CD4-positive, alpha-beta memory T cell (primary cell): ENCODE measurements around the gene NUBPL. TPM values are rescaled to one million over a fixed set of nuclear protein-coding genes. Genes with fewer than 3 reads are reported as not detected.
"Not testable (repeated sequence)": the region's sequence is repeated elsewhere in the genome, so short reads cannot be mapped to it uniquely, and the experiment has no call there.

ENCODE experiments used
- CTCF ChIA-PET: fragments of 350-600 bp; sonication (Branson Sonifier 250); formaldehyde crosslinking; loops from one replicate; lab custom pipeline; 2021; ENCODE audit warnings: inconsistent platforms; ENCODE audit not compliant: partially characterized antibody; lab: Charles Lee
- POLR2A ChIA-PET: fragments of 350-600 bp; sonication (Branson Sonifier 250); formaldehyde crosslinking; loops from one replicate; lab custom pipeline; 2021; ENCODE audit not compliant: partially characterized antibody; lab: Charles Lee
- DNase-seq, 5 donors: peaks; one replicate each; pipeline versions ENCODE4 v3.0.0 to v3.0.0-alpha.2; 2020 to 2022; ENCODE audit warnings: mixed read lengths in 1 of 5
- H3K27ac ChIP-seq: one replicate; pipeline ENCODE4 v1.7.0; 2013; ENCODE audit warnings: low read depth, low read length
- H3K27me3 ChIP-seq: 2 replicates; pipeline ENCODE4 v1.7.0; 2013; ENCODE audit warnings: mild to moderate bottlenecking, low read length, moderate library complexity; ENCODE audit not compliant: insufficient read depth
- H3K36me3 ChIP-seq: 2 replicates; pipeline ENCODE4 v1.7.0; 2013; ENCODE audit warnings: mild to moderate bottlenecking, low read length, moderate library complexity; ENCODE audit not compliant: insufficient read depth
- H3K4me1 ChIP-seq: 2 replicates; pipeline ENCODE4 v1.7.0; 2013; ENCODE audit warnings: mild to moderate bottlenecking, low read length, moderate library complexity; ENCODE audit not compliant: insufficient read depth
- H3K4me3 ChIP-seq, 2 donors: one replicate each; pipeline ENCODE4 v1.7.0; 2013; ENCODE audit warnings: low read length in 2 of 2, mild to moderate bottlenecking in 1 of 2
- H3K9me3 ChIP-seq, 2 donors: one replicate each; pipeline ENCODE4 v1.7.0; 2013; ENCODE audit warnings: low read length in 2 of 2, control low read depth in 1 of 2; ENCODE audit not compliant: control insufficient read depth in 1 of 2
- H3K27ac Mint-ChIP-seq, 7 donors: one replicate each; pipeline ENCODE4 v1.8.0; 2020 to 2021; ENCODE audit warnings: mixed read lengths in 7 of 7, mild to moderate bottlenecking in 6 of 7, inconsistent platforms in 3 of 7, moderate library complexity in 3 of 7
- H3K27me3 Mint-ChIP-seq, 2 donors: one replicate each; pipeline ENCODE4 v1.8.0; 2020 to 2021; ENCODE audit warnings: mixed read lengths in 2 of 2
- H3K36me3 Mint-ChIP-seq, 2 donors: one replicate each; pipeline ENCODE4 v1.8.0; 2020 to 2021; ENCODE audit warnings: mixed read lengths in 2 of 2, inconsistent platforms in 1 of 2, mild to moderate bottlenecking in 1 of 2
- H3K4me1 Mint-ChIP-seq, 4 donors: one replicate each; pipeline ENCODE4 v1.8.0; 2020 to 2021; ENCODE audit warnings: mixed read lengths in 4 of 4, mild to moderate bottlenecking in 1 of 4
- H3K4me3 Mint-ChIP-seq, 8 donors: one replicate each; pipeline ENCODE4 v1.8.0; 2020 to 2021; ENCODE audit warnings: mixed read lengths in 8 of 8, mild to moderate bottlenecking in 7 of 8, moderate library complexity in 6 of 8, inconsistent platforms in 3 of 8
- H3K9me3 Mint-ChIP-seq, 8 donors: one replicate each; pipeline ENCODE4 v1.8.0; 2020 to 2021; ENCODE audit warnings: mixed read lengths in 8 of 8, mild to moderate bottlenecking in 5 of 8, inconsistent platforms in 3 of 8, moderate library complexity in 1 of 8
- intact Hi-C: fragments of 100-400 bp; cut with micrococcal nuclease; formaldehyde crosslinking; loops from one replicate; pipeline ENCODE4 v1.15.1; 2023
- polyA plus RNA-seq, 2 donors: library from polyadenylated mRNA; unstranded; fragments of 300-500 nt; fragmentation: Illumina TruSeq; gene quantifications; one replicate each; pipeline ENCODE4 v1.2.3, GENCODE V29; 2021
- total RNA-seq, 2 experiments: library from RNA; stranded (reverse); gene quantifications; one replicate each; pipeline ENCODE4 v1.2.3, GENCODE V29; 2021

The NUBPL gene
- total and polyA plus RNA-seq, 4 experiments from 2014 or later, result 7.2 to 10.1 (median 7.4) TPM

GRCh38 chr14:31792726-31793125, 231.5 kb downstream of the NUBPL start:
- Mint-ChIP-seq H3K27ac (no peak overlapping the region), H3K27me3 (no peaks in the 10 kb centered on the region), H3K4me3 (no peak overlapping the region), H3K36me3 (peaks cover 9 to 13% of the 10 kb centered on the region in 2 donors), H3K9me3 (peaks cover 0 to 5% (median 0%) of the 10 kb centered on the region in 8 donors), H3K4me1 (no peaks in the 10 kb centered on the region)
- ChIA-PET CTCF (no interaction called here), POLR2A (no interaction called here)
- Histone ChIP-seq H3K36me3 (no peaks in the 10 kb centered on the region), H3K27ac (no peak overlapping the region), H3K4me1 (no peaks in the 10 kb centered on the region), H3K9me3 (no peaks in the 10 kb centered on the region), H3K4me3 (no peak overlapping the region), H3K27me3 (no peaks in the 10 kb centered on the region)
- no peak for DNase-seq
- intact Hi-C loops, result no loop called here

GRCh38 chr14:31797946-31798345, 236.7 kb downstream of the NUBPL start:
- H3K4me1 Mint-ChIP-seq, POLR2A ChIA-PET, H3K27ac Mint-ChIP-seq, CTCF ChIA-PET, H3K36me3 ChIP-seq, H3K4me3 ChIP-seq, H3K27ac ChIP-seq, DNase-seq, intact Hi-C loops, H3K4me3 Mint-ChIP-seq, H3K27me3 ChIP-seq, H3K4me1 ChIP-seq, H3K9me3 ChIP-seq, H3K27me3 Mint-ChIP-seq: not testable (repeated sequence)
- H3K36me3 Mint-ChIP-seq, result peaks cover 37 to 46% of the 10 kb centered on the region in 2 donors
- peaks cover 0 to 23% (median 12%) of the 10 kb centered on the region in 8 donors for H3K9me3 Mint-ChIP-seq

- CTCF ChIA-PET, result no interaction called here
- DNase-seq, result no peak
- Histone ChIP-seq H3K9me3 (no peaks in the 10 kb centered on the region), H3K27me3 (no peaks in the 10 kb centered on the region), H3K4me1 (no peaks in the 10 kb centered on the region), H3K27ac (no peak overlapping the region), H3K36me3 (no peaks in the 10 kb centered on the region), H3K4me3 (no peak overlapping the region)
- intact Hi-C loops, result no loop called here
- H3K4me1 Mint-ChIP-seq, result no peaks in the 10 kb centered on the region
- H3K36me3 Mint-ChIP-seq, result peaks cover 47 to 61% of the 10 kb centered on the region in 2 donors
- H3K27me3 Mint-ChIP-seq, result no peaks in the 10 kb centered on the region
- H3K9me3 Mint-ChIP-seq, result peaks cover 2 to 38% (median 23%) of the 10 kb centered on the region in 8 donors
- no peak overlapping the region for H3K4me3 Mint-ChIP-seq
- POLR2A ChIA-PET, result no interaction called here
- H3K27ac Mint-ChIP-seq, result no peak overlapping the region
Measured at GRCh38 chr14:31802838-31803237, 241.6 kb downstream of the NUBPL start.

- Mint-ChIP-seq H3K27ac (no peak overlapping the region), H3K36me3 (peaks cover 52 to 65% of the 10 kb centered on the region in 2 donors), H3K9me3 (peaks cover 2 to 55% (median 36%) of the 10 kb centered on the region in 8 donors), H3K27me3 (no peaks in the 10 kb centered on the region), H3K4me1 (no peaks in the 10 kb centered on the region), H3K4me3 (no peak overlapping the region)
- Histone ChIP-seq H3K4me1 (no peaks in the 10 kb centered on the region), H3K36me3 (no peaks in the 10 kb centered on the region), H3K27me3 (no peaks in the 10 kb centered on the region), H3K27ac (no peak overlapping the region), H3K9me3 (no peaks in the 10 kb centered on the region), H3K4me3 (no peak overlapping the region)
- ChIA-PET CTCF (no interaction called here), POLR2A (no interaction called here)
- intact Hi-C loops, result no loop called here
- no peak for DNase-seq
Measured at GRCh38 chr14:31806249-31806648, 245.0 kb downstream of the NUBPL start.

- H3K27me3 Mint-ChIP-seq, CTCF ChIA-PET, intact Hi-C loops, H3K4me3 ChIP-seq, H3K27ac ChIP-seq, H3K27me3 ChIP-seq, H3K4me1 Mint-ChIP-seq, H3K4me3 Mint-ChIP-seq, POLR2A ChIA-PET, H3K36me3 ChIP-seq, H3K27ac Mint-ChIP-seq, DNase-seq, H3K4me1 ChIP-seq, H3K9me3 ChIP-seq: not testable (repeated sequence)
- Mint-ChIP-seq H3K9me3 (peaks cover 2 to 82% (median 59%) of the 10 kb centered on the region in 8 donors), H3K36me3 (peaks cover 73 to 89% of the 10 kb centered on the region in 2 donors)
Measured at GRCh38 chr14:31811693-31812628, 250.8 kb downstream of the NUBPL start.

GRCh38 chr14:31813724-31814490, 252.7 kb downstream of the NUBPL start:
- CTCF ChIA-PET, H3K4me1 Mint-ChIP-seq, H3K36me3 ChIP-seq, H3K27ac ChIP-seq, DNase-seq, intact Hi-C loops, H3K27ac Mint-ChIP-seq, H3K4me1 ChIP-seq, H3K27me3 ChIP-seq, H3K9me3 ChIP-seq, POLR2A ChIA-PET, H3K27me3 Mint-ChIP-seq, H3K4me3 Mint-ChIP-seq, H3K4me3 ChIP-seq: not testable (repeated sequence)
- H3K9me3 Mint-ChIP-seq, result peaks cover 0 to 67% (median 56%) of the 10 kb centered on the region in 8 donors
- peaks cover 68 to 76% of the 10 kb centered on the region in 2 donors for H3K36me3 Mint-ChIP-seq

GRCh38 chr14:31819281-31819680, 258.1 kb downstream of the NUBPL start:
- no peaks in the 10 kb centered on the region for H3K9me3 ChIP-seq
- peaks cover 28 to 29% of the 10 kb centered on the region in 2 donors for H3K36me3 Mint-ChIP-seq
- no peak for DNase-seq
- no peaks in the 10 kb centered on the region for H3K27me3 Mint-ChIP-seq
- no peaks in the 10 kb centered on the region for H3K36me3 ChIP-seq
- no peak overlapping the region for H3K27ac Mint-ChIP-seq
- no peak overlapping the region for H3K4me3 ChIP-seq
- CTCF ChIA-PET, result no interaction called here
- peaks cover 0 to 24% (median 10%) of the 10 kb centered on the region in 8 donors for H3K9me3 Mint-ChIP-seq
- POLR2A ChIA-PET, result no interaction called here
- intact Hi-C loops, result no loop called here
- H3K4me1 ChIP-seq, result no peaks in the 10 kb centered on the region
- no peak overlapping the region for H3K27ac ChIP-seq
- no peak overlapping the region for H3K4me3 Mint-ChIP-seq
- H3K4me1 Mint-ChIP-seq, result no peaks in the 10 kb centered on the region
- no peaks in the 10 kb centered on the region for H3K27me3 ChIP-seq
